Rectal smooth muscle tissue (tissue), 1 donor: Measurements from ENCODE around the gene EGLN3.

ENCODE experiments used
- H3K27ac ChIP-seq: one replicate; pipeline ENCODE4 v1.7.0; 2013; ENCODE audit warnings: low read depth, low read length, inconsistent platforms
- H3K27me3 ChIP-seq: one replicate; pipeline ENCODE4 v1.7.0; 2013; ENCODE audit warnings: low read length; ENCODE audit not compliant: control insufficient read depth, insufficient read depth
- H3K36me3 ChIP-seq: one replicate; pipeline ENCODE4 v1.7.0; 2013; ENCODE audit warnings: low read length; ENCODE audit not compliant: control insufficient read depth, insufficient read depth
- H3K4me1 ChIP-seq: one replicate; pipeline ENCODE4 v1.7.0; 2013; ENCODE audit warnings: low read length; ENCODE audit not compliant: control insufficient read depth, insufficient read depth
- H3K4me3 ChIP-seq: one replicate; pipeline ENCODE4 v1.7.0; 2013; ENCODE audit warnings: low read length
- H3K9ac ChIP-seq: one replicate; pipeline ENCODE4 v1.7.0; 2013; ENCODE audit warnings: low read length

Gene EGLN3

GRCh38 chr14:33943096-33943883, 7.6 kb downstream of the EGLN3 start:
- no peaks in the 10 kb centered on the region for H3K36me3 ChIP-seq
- H3K27ac ChIP-seq: no peak overlapping the region
- no peak overlapping the region for H3K4me3 ChIP-seq
- H3K9ac ChIP-seq: no peak overlapping the region
- peaks cover 5% of the 10 kb centered on the region for H3K4me1 ChIP-seq
- no peaks in the 10 kb centered on the region for H3K27me3 ChIP-seq

- H3K36me3 ChIP-seq: no peaks in the 10 kb centered on the region
- no peak overlapping the region for H3K27ac ChIP-seq
- peaks cover 6% of the 10 kb centered on the region for H3K4me1 ChIP-seq
- H3K27me3 ChIP-seq: no peaks in the 10 kb centered on the region
- no peak overlapping the region for H3K9ac ChIP-seq
- H3K4me3 ChIP-seq: no peak overlapping the region
Measured at GRCh38 chr14:33941718-33942117, 9.2 kb downstream of the EGLN3 start.

- no peaks in the 10 kb centered on the region for H3K36me3 ChIP-seq
- peaks cover 6% of the 10 kb centered on the region for H3K4me1 ChIP-seq
- H3K9ac ChIP-seq: no peak overlapping the region
- peak overlapping the region; percentile 38 for H3K27ac ChIP-seq
- no peak overlapping the region for H3K4me3 ChIP-seq
- H3K27me3 ChIP-seq: no peaks in the 10 kb centered on the region
Measured at GRCh38 chr14:33940561-33941011, 10.3 kb downstream of the EGLN3 start.

- Histone ChIP-seq H3K36me3 (no peaks in the 10 kb centered on the region), H3K27ac (peak overlapping the region; percentile 70), H3K9ac (no peak overlapping the region), H3K4me3 (peak overlapping the region; percentile 48), H3K4me1 (peaks cover 6% of the 10 kb centered on the region), H3K27me3 (no peaks in the 10 kb centered on the region)
Measured at GRCh38 chr14:33938131-33938949, 12.5 kb downstream of the EGLN3 start.

GRCh38 chr14:33936391-33936790, 14.5 kb downstream of the EGLN3 start:
- Histone ChIP-seq H3K36me3 (no peaks in the 10 kb centered on the region), H3K4me1 (peaks cover 6% of the 10 kb centered on the region)

GRCh38 chr14:33934938-33935337, 15.9 kb downstream of the EGLN3 start:
- H3K9ac ChIP-seq: no peak overlapping the region
- H3K36me3 ChIP-seq: no peaks in the 10 kb centered on the region
- H3K4me3 ChIP-seq: no peak overlapping the region
- no peaks in the 10 kb centered on the region for H3K27me3 ChIP-seq
- H3K4me1 ChIP-seq: peaks cover 6% of the 10 kb centered on the region
- no peak overlapping the region for H3K27ac ChIP-seq

More at GRCh38 chr14:33936391-33936790, 14.5 kb downstream of the EGLN3 start:
- Histone ChIP-seq H3K27me3 (no peaks in the 10 kb centered on the region), H3K9ac (no peak overlapping the region), H3K27ac (no peak overlapping the region), H3K4me3 (no peak overlapping the region)

GRCh38 chr14:33934043-33934750, 16.7 kb downstream of the EGLN3 start:
- H3K9ac ChIP-seq: no peak overlapping the region
- no peak overlapping the region for H3K4me3 ChIP-seq
- H3K27me3 ChIP-seq: no peaks in the 10 kb centered on the region
- H3K4me1 ChIP-seq: peaks cover 6% of the 10 kb centered on the region
- H3K36me3 ChIP-seq: no peaks in the 10 kb centered on the region
- no peak overlapping the region for H3K27ac ChIP-seq

- Histone ChIP-seq H3K4me3 (no peak overlapping the region), H3K27me3 (no peaks in the 10 kb centered on the region), H3K27ac (no peak overlapping the region), H3K4me1 (peaks cover 3% of the 10 kb centered on the region), H3K36me3 (no peaks in the 10 kb centered on the region), H3K9ac (no peak overlapping the region)
Measured at GRCh38 chr14:33933386-33933933, 17.4 kb downstream of the EGLN3 start.

- Histone ChIP-seq H3K9ac (no peak overlapping the region), H3K4me3 (no peak overlapping the region), H3K27ac (no peak overlapping the region), H3K27me3 (no peaks in the 10 kb centered on the region), H3K36me3 (no peaks in the 10 kb centered on the region), H3K4me1 (no peaks in the 10 kb centered on the region)
Measured at GRCh38 chr14:33932576-33933345, 18.1 kb downstream of the EGLN3 start.

GRCh38 chr14:33932033-33932432, 18.8 kb downstream of the EGLN3 start:
- H3K27me3 ChIP-seq: no peaks in the 10 kb centered on the region
- no peaks in the 10 kb centered on the region for H3K36me3 ChIP-seq
- no peak overlapping the region for H3K9ac ChIP-seq
- no peak overlapping the region for H3K27ac ChIP-seq
- no peak overlapping the region for H3K4me3 ChIP-seq
- H3K4me1 ChIP-seq: no peaks in the 10 kb centered on the region

- no peak overlapping the region for H3K4me3 ChIP-seq
- H3K36me3 ChIP-seq: no peaks in the 10 kb centered on the region
- no peaks in the 10 kb centered on the region for H3K27me3 ChIP-seq
- no peak overlapping the region for H3K27ac ChIP-seq
- no peak overlapping the region for H3K9ac ChIP-seq
- no peaks in the 10 kb centered on the region for H3K4me1 ChIP-seq
Measured at GRCh38 chr14:33931461-33931860, 19.4 kb downstream of the EGLN3 start.
